ENCODE data around the gene WBP1.

WBP1 gene

DNA sequence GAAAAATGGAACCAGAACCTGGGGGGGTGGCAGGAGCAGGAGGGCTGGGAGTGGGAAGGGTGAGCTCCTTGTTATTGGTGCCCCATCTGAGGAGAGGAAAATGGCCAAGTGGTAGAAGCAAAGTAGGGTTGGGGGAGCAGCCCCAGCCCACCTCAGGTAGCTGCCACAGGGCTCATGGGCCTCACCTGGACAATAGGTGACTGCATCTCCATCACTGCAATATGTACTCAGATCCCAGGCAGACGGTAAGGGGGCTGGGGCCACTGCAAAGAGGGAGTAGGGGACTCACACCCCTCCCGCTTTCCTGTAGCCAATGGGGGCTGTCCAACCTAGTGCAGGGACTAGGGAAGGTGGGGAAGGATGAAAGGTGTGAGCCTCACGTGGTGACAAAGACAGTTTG, 41.0 kb upstream of the WBP1 start:
- Histone ChIP-seq H3K27ac (ENCODE audit: low read length) (no peak overlapping the region), H3K4me3 (ENCODE audit: low read depth in 1 of 2, low read length in 2 of 2) (no peak overlapping the region), H3K36me3 (ENCODE audit: insufficient read depth, low read length) (no peaks in the 10 kb centered on the region), H3K9me3 (ENCODE audit: insufficient read depth, low read length, severe bottlenecking) (no peaks in the 10 kb centered on the region), H3K79me2 (ENCODE audit: insufficient read depth, low read length) (peaks cover 5% of the 10 kb centered on the region), H3K9ac (ENCODE audit: low read depth, low read length) (no peak overlapping the region), H3K27me3 (ENCODE audit: insufficient read depth, low read length, poor library complexity) (no peaks in the 10 kb centered on the region), H3K4me2 (ENCODE audit: insufficient read depth, low read length) (no peak overlapping the region), H2AFZ (ENCODE audit: low read depth, low read length) (no peak overlapping the region), H3K4me1 (ENCODE audit: insufficient read depth, low read length) (peaks cover 15% of the 10 kb centered on the region), H4K20me1 (ENCODE audit: insufficient read depth, low read length) (no peaks in the 10 kb centered on the region)
- DNase-seq (no peak), ATAC-seq (ENCODE audit: insufficient read depth, low read depth) (no peak)
- TF ChIP-seq CTCF (IDR thresholded peaks at IDR 0.05; ENCODE audit: borderline replicate concordance, extremely low read depth, low read length, poor library complexity, severe bottlenecking), result no peak
- TF ChIP-seq EZH2 (IDR thresholded peaks at IDR 0.05; ENCODE audit: borderline replicate concordance, low read depth, low read length, severe bottlenecking), result no peak

- TF ChIP-seq EZH2 (IDR thresholded peaks at IDR 0.05; ENCODE audit: borderline replicate concordance, low read depth, low read length, severe bottlenecking) (no peak), CTCF (IDR thresholded peaks at IDR 0.05; ENCODE audit: borderline replicate concordance, extremely low read depth, low read length, poor library complexity, severe bottlenecking) (no peak)
- peaks cover 21% of the 10 kb centered on the region for H3K4me1 ChIP-seq (ENCODE audit: insufficient read depth, low read length)
- H2AFZ ChIP-seq (ENCODE audit: low read depth, low read length), result no peak overlapping the region
- no peak overlapping the region for H3K27ac ChIP-seq (ENCODE audit: low read length)
- no peak overlapping the region for H3K4me3 ChIP-seq (ENCODE audit: low read depth in 1 of 2, low read length in 2 of 2)
- ATAC-seq (ENCODE audit: insufficient read depth, low read depth), result no peak
- H3K4me2 ChIP-seq (ENCODE audit: insufficient read depth, low read length), result no peak overlapping the region
- H3K27me3 ChIP-seq (ENCODE audit: insufficient read depth, low read length, poor library complexity), result no peaks in the 10 kb centered on the region
- no peak overlapping the region for H3K9ac ChIP-seq (ENCODE audit: low read depth, low read length)
- no peak for DNase-seq
- H3K79me2 ChIP-seq (ENCODE audit: insufficient read depth, low read length), result peaks cover 8% of the 10 kb centered on the region
- no peaks in the 10 kb centered on the region for H3K9me3 ChIP-seq (ENCODE audit: insufficient read depth, low read length, severe bottlenecking)
- H4K20me1 ChIP-seq (ENCODE audit: insufficient read depth, low read length), result no peaks in the 10 kb centered on the region
- H3K36me3 ChIP-seq (ENCODE audit: insufficient read depth, low read length), result no peaks in the 10 kb centered on the region
These were observed 40.5 kb upstream of the WBP1 start for GRCh38 chr2:74417763-74418162.

DNA sequence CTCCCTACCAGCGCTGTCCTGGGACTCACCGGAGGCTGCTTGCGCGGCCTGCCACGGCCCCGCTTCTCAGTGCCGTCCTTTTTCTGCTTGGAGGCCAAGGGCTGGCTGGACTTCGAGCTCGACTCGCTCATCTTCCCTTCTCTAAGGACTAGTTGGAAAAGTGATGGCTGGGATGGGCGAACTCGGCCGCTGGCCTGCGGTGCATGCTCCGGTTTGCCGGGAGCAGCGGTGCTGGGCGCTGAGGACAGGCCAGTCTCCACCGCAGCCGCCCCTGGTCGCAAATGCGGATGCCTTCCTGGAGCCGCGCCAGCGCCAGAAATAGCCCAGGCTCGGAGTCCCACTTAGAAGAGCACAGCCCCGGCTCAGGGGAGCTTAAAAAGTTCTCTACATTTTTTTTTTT, 39.9 kb upstream of the WBP1 start:
- H3K36me3 ChIP-seq (ENCODE audit: insufficient read depth, low read length), result peaks cover under 1% of the 10 kb centered on the region; the same call in 1 of the 2 replicates
- H4K20me1 ChIP-seq (ENCODE audit: insufficient read depth, low read length), result no peaks in the 10 kb centered on the region
- no peaks in the 10 kb centered on the region for H3K9me3 ChIP-seq (ENCODE audit: insufficient read depth, low read length, severe bottlenecking)
- H3K27me3 ChIP-seq (ENCODE audit: insufficient read depth, low read length, poor library complexity), result no peaks in the 10 kb centered on the region
- no peak overlapping the region for H3K9ac ChIP-seq (ENCODE audit: low read depth, low read length)
- H3K4me3 ChIP-seq (ENCODE audit: low read depth in 1 of 2, low read length in 2 of 2), result no peak overlapping the region
- H3K4me1 ChIP-seq (ENCODE audit: insufficient read depth, low read length), result peaks cover 27% of the 10 kb centered on the region
- ATAC-seq (ENCODE audit: insufficient read depth, low read depth), result no peak
- no peak for TF ChIP-seq EZH2 (IDR thresholded peaks at IDR 0.05; ENCODE audit: borderline replicate concordance, low read depth, low read length, severe bottlenecking)
- no peak for TF ChIP-seq CTCF (IDR thresholded peaks at IDR 0.05; ENCODE audit: borderline replicate concordance, extremely low read depth, low read length, poor library complexity, severe bottlenecking)
- H3K79me2 ChIP-seq (ENCODE audit: insufficient read depth, low read length), result peaks cover 12% of the 10 kb centered on the region
- no peak overlapping the region for H3K4me2 ChIP-seq (ENCODE audit: insufficient read depth, low read length)
- no peak overlapping the region for H3K27ac ChIP-seq (ENCODE audit: low read length)
- DNase-seq, result no peak
- H2AFZ ChIP-seq (ENCODE audit: low read depth, low read length), result no peak overlapping the region

DNA sequence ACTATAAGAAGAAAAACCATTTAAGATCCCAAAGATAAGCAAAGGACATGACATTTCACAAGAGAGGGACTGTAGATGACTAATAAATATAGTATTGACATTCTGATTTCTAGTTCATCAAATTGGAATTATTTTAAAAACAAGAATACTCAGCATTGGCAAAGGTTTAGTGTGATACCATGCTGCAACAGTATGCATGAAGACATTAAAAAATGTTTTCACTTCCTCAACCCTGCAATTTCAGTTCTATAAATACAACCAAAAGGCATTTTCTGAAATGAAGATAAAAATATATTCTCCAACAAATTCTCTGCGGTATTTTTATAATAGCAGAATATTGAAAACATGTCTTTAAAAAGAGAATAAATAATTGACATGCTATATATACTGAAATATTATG, 38.9 kb upstream of the WBP1 start:
- Histone ChIP-seq H3K4me2 (ENCODE audit: insufficient read depth, low read length) (no peak overlapping the region), H3K4me1 (ENCODE audit: insufficient read depth, low read length) (peaks cover 32% of the 10 kb centered on the region), H3K36me3 (ENCODE audit: insufficient read depth, low read length) (peaks cover 10% of the 10 kb centered on the region), H3K27me3 (ENCODE audit: insufficient read depth, low read length, poor library complexity) (no peaks in the 10 kb centered on the region), H3K79me2 (ENCODE audit: insufficient read depth, low read length) (peaks cover 12% of the 10 kb centered on the region), H3K4me3 (ENCODE audit: low read depth in 1 of 2, low read length in 2 of 2) (no peak overlapping the region), H3K9ac (ENCODE audit: low read depth, low read length) (no peak overlapping the region), H3K9me3 (ENCODE audit: insufficient read depth, low read length, severe bottlenecking) (no peaks in the 10 kb centered on the region), H4K20me1 (ENCODE audit: insufficient read depth, low read length) (no peaks in the 10 kb centered on the region), H3K27ac (ENCODE audit: low read length) (no peak overlapping the region), H2AFZ (ENCODE audit: low read depth, low read length) (no peak overlapping the region)
- DNase-seq, result no peak
- no peak for ATAC-seq (ENCODE audit: insufficient read depth, low read depth)
- TF ChIP-seq EZH2 (IDR thresholded peaks at IDR 0.05; ENCODE audit: borderline replicate concordance, low read depth, low read length, severe bottlenecking) (no peak), CTCF (IDR thresholded peaks at IDR 0.05; ENCODE audit: borderline replicate concordance, extremely low read depth, low read length, poor library complexity, severe bottlenecking) (no peak)
